ENCODE data around the gene TTLL13.
"Not testable (repeated sequence)": the region's sequence is repeated elsewhere in the genome, so short reads cannot be mapped to it uniquely, and the experiment has no call there.

Gene TTLL13

DNA sequence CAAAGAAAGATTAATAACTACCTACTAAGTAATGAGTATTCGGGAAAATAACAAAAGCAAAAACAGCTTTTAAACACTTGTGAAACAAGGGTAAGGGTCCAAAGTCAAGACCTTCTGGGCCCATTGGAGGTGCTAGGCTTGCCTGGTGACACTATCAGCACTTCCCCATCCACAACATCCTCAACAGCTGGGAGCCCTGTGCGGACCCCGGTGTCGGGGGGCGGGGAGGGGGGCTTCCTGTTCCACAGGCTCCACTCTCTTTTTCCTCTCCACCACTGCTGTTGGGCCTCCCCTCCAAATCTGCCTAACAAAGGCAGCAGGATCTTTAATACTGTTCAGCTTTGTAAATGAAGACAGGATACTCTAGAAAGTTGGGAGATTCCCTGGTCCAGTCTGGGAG is 37.7 kb downstream of the TTLL13 start:
- no peak for DNase-seq (ENCODE audit: low read depth)

DNA sequence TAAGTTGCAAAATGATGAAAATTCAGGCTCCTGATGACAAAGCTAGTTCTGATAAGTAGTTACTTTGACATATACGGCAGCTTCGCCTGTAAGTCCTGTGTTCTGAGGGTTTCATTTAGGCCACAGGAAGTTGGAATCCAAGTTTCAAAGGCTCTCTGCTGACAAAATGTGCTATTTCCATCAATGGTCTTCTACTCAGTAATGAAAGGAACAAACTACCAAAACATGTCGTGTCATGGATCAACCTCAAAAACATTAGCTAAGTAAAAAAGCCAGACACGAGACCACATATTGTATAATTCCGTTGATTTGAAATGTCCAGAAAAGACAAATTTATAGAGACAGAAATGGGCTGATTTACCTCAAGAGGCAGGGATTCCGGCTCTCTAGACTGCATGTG is 38.6 kb downstream of the TTLL13 start:
- DNase-seq (ENCODE audit: low read depth): no peak

DNA sequence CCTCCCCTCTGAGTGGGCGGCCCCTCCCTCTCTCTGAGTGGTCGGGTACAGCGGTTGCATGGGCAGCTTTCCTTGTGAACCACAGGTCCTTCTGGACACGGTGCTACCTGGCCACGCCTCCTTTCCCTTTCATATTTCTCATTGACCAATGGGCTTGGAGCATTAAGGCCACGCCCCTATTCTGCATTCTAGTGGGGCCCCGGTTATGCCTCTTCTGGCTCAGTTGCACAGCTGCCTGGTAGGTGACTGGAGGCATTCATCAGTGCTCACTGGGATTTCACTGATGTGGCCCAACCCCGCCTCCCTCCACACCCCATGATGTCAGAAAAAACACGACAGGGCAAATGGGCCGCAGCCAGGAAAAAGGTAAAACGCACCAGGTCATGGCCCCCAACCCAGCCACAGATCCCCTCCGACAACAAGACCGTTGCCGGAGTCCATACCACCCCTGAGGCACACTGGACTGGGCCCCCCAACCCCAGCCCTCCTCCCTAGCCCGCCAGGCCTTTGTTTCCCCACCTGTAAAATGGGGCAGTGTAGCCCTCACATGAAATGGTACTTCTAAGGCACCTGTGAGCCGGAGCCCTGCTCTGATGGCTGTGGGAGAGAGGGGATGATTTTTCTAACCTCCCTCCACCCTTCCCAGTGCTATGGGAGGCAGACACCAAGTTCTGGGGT is 42.5 kb downstream of the TTLL13 start:
- peak; percentile 48 for DNase-seq (ENCODE audit: low read depth)

DNA sequence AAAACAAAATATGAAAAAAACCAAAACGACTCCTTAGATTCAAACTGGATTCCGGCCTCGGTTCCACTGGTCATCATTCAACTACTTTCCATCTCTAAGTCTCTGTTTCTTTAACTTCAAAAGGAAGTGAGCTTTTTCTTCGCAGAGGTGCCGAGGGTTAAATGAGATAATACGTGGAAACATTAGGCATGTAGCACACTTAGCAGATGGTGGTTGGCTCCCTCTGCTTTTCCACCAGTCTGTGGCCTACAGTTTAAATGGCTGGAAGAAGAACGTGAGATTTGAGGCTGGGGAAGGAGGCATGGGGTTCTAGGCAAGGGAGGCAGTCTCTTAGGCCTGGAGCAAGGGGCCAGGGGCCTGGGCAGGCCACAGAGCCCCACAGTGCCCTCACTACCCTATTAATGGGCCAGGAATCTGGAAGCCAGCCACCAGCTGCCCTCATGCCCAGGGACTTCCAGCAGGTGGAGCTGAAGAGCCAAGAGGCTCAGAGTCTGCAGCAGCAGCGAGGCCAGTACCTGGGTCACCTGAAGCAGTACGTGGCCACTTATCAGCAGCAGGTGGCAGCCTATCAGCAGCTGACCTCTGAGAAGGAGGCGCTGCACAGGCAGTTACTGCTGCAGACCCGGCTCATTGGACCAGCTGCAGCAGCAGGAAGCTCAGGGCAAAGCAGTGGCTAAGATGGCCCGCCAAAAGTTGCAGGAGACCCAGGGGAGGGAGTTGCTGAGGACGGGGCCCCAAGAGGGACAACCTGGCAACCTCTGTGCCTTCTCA is 43.9 kb downstream of the TTLL13 start:
- peak; percentile 63 for DNase-seq (ENCODE audit: low read depth)

DNA sequence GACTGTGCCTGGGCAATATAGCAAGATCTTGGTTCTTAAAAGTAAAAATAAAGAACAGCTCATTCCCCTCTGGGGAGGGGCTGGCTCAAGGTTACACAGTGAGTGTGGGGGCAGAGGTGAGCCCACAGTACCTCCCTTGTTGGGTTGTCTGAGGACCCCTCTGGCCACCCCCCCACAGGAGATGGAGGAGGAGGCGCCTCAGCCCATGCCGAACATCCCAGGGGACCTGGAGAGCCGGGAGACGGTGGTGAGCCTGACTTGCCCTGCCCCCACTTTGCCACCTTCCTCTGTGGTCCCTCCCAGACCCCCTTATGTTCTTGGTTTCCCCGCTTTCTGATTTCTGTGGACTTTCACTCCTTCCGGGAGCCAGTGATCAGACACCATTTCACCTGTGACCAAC is 44.8 kb downstream of the TTLL13 start:
- DNase-seq (ENCODE audit: low read depth): no peak

DNA sequence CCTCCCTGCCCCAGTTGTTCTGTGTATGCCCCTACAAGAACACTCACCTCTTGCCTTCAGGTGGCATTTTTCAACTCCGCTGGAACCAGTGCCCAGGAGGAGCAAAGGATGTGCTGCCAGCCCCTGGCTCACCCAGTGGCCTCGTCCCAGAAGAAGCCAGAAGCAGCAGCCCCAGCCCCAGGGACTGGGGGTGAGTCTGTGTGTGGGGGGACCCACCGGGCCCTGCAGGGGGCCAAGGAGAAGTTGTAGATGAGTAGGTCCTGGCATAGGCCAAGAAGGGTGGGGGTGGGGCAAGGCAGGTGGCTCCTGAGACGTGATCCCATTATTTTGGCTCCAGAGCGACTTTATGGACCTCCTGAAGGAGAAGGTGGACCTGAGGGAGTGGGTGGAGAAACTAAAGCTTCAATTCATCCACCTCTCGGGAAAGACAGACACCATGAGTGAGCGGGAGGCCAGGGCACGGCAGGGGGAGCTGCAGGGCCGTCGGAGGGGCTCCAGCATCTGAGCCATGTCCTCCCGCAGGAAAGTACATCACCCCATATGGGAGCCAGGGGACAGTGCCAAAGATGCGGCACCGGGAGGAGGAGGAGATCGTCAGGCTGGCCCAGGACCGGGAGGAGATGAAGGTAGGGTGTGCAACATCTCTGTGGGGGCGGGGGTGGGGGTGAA is 45.4 kb downstream of the TTLL13 start:
- no peak for DNase-seq (ENCODE audit: low read depth)

DNA sequence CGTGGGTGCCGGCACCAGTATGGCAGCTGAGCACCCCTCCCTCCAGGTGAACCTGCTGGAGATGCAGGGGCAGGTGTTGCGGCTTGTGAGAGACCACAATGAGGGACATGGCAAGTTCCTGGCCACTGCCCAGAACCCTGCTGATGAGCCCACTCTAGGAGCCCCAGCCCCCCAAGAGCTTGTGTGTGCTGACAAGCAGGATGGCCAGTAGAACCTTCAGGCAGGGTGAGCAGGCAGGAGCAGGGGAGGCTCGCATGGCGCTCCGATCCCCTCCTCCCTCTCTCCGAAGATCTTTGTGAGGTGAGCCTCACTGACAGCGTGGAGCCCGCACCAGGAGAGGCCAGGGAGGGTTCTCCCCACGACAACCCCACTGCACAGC is 45.9 kb downstream of the TTLL13 start:
- no peak for DNase-seq (ENCODE audit: low read depth)

DNA sequence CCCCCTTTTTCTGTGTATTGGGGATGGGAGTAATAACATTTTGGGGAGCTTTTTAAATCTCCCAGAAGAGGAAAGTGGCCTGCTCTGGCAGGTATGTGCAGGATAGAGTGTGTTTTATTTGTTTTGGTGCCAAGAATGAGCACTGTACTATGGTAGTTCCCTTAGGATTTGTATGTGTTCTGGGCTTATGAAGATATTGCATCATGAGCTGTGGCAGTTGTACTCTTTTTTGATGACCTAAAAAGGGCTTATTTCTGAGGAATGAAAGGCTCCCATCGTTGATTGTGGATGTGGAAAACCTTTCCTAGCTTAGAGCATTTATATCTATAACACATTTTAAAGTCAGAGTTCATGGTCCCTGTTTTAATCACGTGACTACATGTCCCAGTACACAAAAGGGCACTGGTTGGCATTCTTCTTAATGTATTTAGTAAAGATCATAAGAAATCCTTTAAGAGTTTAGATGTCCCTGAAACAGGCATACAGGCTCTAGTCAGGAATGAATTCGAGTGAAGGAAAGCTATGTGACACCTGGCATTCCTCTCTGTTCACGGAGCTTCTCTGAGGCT is 47.0 kb downstream of the TTLL13 start:
- DNase-seq (ENCODE audit: low read depth): not testable (repeated sequence)

DNA sequence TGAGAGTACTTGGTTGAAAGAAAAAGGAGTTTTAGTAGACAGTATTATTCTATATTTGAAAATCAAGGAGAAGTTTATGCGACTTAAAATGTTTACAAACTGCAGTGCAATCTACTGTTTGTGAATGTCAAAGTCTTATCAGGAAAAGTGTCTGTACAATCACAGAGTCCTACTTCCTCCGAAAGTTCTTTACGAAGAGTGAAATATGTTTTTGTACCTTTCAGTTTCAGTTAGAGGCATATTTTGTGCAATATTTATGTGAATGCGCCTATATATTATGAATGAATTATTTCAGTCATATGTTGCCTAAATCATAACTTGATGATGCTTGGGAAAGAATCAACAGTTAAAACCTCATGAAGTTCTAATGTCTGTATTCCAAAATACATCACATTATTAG is 47.7 kb downstream of the TTLL13 start:
- DNase-seq (ENCODE audit: low read depth): no peak

DNA sequence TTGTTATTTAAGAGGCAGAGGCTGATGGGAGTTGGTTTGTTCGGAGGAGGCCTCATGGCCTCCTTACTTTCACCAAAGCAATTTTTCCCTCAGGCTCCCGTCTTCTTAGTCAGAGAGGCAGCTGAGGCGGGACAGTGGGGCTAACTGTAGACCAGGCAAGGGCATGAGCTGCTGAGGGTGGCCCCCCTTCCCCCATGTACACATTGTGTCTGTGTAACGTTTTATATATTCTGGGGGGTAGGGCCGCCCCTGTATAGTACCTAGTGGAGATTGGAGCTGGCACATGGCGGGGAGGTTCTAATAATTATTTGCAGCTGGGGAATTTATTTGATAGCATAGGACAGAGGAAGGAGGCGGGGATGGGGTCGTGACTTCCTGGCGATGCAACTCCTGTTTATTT is 51.2 kb downstream of the TTLL13 start:
- DNase-seq (ENCODE audit: low read depth): no peak

DNA sequence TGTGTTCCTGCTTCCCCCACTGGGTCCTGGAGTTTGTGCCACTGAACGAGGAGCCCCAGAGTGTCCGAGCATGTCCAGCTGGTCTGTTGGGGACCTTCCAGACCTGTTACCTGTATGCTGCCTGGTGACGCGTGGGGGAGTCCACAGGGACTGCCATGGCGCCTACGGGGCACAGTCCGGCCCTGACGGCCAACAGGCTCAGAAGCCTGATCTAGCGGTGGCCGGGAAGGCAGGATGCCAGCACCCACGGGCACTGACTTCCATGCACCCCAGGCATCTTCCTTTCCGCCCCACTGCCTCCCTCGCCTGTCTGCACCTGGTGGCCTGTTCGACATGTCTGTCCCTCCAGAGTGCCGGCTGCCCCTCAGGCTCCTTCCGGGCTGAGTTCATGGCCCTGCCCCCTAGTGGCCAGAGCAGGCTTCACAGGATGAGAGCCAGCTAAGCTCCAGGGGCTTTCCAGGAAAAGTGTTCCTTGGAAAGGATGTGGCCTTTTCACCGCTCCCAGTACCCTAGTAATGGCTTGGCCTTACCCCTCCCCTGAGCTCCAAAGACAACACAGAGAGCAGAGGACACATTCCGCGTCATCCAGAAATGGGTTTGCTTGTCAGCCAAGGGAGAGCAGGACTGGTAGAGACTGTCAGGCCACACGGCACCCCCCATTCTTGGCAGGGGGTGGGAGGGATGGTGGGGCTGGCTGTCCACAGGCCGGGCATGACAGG is 51.8 kb downstream of the TTLL13 start:
- DNase-seq (ENCODE audit: low read depth): peak; percentile 68

DNA sequence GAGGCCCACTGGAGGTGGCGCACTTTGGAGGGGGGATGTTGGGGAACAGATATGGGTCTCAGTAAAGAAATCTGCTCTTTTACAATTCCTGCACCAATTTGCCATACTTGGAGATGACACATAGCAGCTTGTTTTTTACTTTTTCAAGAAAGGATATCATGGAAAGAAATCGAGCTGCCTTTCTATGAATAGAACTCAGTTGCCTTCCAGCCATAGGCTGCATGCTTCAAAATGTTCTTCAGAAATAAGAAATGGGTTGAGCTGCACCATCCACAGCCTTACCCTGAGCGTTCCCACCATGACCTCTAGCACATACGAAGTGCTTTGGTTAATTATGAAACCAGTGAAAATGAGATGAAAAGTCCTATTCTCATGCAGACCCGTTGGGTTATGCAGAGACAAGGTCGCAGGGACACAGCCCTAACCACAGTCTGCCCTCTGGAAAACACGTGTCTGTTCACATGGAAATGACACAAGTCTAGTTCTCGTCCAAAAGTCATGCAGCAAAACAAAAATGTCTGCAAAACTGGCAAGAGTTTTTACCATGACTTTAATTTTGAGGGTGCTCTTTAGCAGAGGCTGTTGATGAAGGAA is 52.4 kb downstream of the TTLL13 start:
- no peak for DNase-seq (ENCODE audit: low read depth)

DNA sequence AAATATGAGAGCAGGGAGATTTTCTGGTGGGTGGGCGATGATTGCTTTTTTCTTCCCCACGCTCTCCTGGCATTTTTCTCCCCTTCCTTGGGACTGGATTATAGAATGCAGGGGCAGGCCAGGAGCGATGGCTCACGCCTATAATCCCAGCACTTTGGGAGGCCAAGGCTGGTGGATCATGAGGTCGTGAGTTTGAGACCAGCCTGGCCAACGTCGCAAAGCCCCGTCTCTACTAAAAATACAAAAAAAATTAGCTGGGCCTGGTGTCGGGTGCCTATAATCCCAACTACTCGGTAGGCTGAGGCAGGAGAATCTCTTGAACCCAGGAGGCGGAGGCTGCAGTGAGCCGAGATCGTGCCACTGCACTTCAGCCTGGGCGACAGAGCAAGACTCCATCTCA is 56.0 kb downstream of the TTLL13 start:
- not testable (repeated sequence) for DNase-seq (ENCODE audit: low read depth)

DNA sequence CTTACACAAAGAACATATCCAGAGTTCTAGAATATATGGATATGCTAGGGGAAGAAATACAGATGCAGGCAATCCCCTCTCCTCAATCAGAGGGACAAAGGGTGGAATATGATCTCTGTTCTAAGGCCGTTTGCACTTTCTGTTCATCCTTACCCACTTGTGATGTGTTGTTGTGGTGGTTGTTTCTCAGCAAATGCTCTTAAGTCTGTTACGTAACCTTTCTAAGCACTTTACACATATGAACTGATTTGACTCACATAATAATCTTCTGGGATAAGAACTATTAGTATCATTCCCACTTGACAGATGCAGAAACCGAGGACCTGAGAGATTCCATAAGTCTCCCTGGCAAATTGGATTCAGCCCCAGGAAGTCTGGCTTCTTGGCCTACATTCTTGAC is 56.6 kb downstream of the TTLL13 start:
- no peak for DNase-seq (ENCODE audit: low read depth)

DNA sequence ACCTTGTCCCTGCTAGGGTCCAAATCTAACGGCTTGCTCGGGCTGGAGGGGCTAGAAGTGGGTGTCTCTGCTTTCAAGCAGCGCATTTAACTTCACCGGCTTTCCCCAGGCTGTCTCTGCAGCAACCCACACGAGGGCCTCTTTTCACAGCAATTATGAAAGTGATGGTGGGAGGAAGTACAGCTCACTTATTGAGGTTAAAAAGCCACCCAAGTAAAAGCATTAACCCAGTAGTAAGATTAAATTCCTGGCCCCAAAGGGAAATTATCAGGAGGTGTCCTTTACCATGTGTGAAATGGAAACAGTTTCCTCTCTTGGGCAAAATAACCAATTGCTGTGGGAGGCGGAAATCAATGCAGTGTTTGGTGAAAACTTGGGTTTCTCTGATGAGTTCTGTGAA is 57.2 kb downstream of the TTLL13 start:
- no peak for DNase-seq (ENCODE audit: low read depth)

DNA sequence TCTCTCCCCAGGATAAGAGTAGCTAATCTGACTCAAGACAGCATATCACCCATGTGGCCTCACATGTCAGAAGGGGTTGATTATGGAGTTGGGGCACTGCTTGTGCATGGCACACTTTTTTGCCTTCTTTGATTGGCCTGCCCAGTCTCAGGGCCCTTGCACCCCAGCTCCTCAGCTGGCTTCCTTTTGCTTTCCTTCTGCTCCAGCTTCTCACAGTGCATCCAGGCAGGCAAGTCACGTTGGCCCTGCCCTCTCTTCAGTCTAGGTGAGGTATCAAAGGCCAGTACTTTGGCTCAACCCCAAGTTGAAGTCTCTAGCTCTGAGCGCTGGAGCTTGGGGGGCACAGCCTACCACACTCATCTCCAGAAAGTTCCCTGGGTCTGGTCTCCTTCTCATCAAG is 58.3 kb downstream of the TTLL13 start:
- no peak for DNase-seq (ENCODE audit: low read depth)

DNA sequence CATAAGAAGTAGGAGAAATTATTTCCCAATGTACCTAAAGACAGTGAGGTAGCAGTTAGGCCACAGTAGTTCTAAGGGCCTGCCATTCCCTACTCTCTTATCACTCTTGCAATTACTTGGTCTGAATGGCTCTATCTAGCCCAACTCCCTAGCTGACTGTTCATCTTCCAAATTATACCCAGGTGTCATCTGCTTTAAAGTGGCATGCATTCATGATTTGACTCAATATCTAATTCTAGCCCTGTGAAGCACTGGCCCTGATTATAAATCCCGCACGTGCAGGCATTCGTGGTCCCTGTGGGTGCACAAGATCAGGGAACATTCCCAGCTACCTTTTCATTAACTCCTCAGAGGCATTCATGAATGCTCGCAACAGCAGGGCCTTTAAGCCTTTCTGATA is 59.7 kb downstream of the TTLL13 start:
- no peak for DNase-seq (ENCODE audit: low read depth)

Measured in ELR (cell line).